Neural progenitor cell (in vitro differentiated cells): ENCODE results near the gene MAGI2.

Experiments
- CTCF ChIP-seq: fragments of 200-600 bp; sonication (generic); IDR thresholded peaks from 2 replicates; pipeline ENCODE4 v1.5.1; 2017; ENCODE audit warnings: antibody characterized with exemption, mild to moderate bottlenecking
- EZH2 ChIP-seq: fragments of 200-600 bp; sonication (generic); IDR thresholded peaks from 2 replicates; pipeline ENCODE4 v1.6.1; 2017; ENCODE audit warnings: antibody characterized with exemption, mild to moderate bottlenecking, moderate library complexity
- EZH2phosphoT487 ChIP-seq: fragments of 200-600 bp; sonication (generic); IDR thresholded peaks from 2 replicates; pipeline ENCODE4 v1.6.1; 2017; ENCODE audit warnings: antibody characterized with exemption

GRCh38 chr7:79359827-79360226, 93.6 kb downstream of the MAGI2 start:
- TF ChIP-seq CTCF = no peak
- TF ChIP-seq EZH2phosphoT487 = no peak
- TF ChIP-seq EZH2 = no peak
